Keratinocyte (primary cell): ENCODE measurements around the gene TPM4. TPM values are rescaled to one million over a fixed set of nuclear protein-coding genes. Genes with fewer than 3 reads are reported as not detected.

ENCODE experiments used
- DNase-seq: peaks from one replicate; pipeline ENCODE4 v3.0.0-alpha.2; 2011; ENCODE audit warnings: low read depth, missing footprints, low spot score
- FAIRE-seq: peaks from 2 replicates; lab custom pipeline; 2011; peaks lifted over from hg19 to GRCh38; lab: Jason Lieb, UNC
- H2AFZ ChIP-seq: 2 replicates; pipeline ENCODE4 v1.6.0; 2012; ENCODE audit warnings: low read length, control low read depth, inconsistent platforms; ENCODE audit not compliant: control insufficient read depth
- H3K27ac ChIP-seq: 2 replicates; pipeline ENCODE4 v1.5.1; 2011; ENCODE audit warnings: low read length; ENCODE audit not compliant: control insufficient read depth, insufficient read depth
- H3K27me3 ChIP-seq: 3 replicates; pipeline ENCODE4 v1.6.0; 2011; ENCODE audit warnings: low read length; ENCODE audit not compliant: control insufficient read depth, insufficient read depth; ENCODE audit errors: extremely low read depth
- H3K36me3 ChIP-seq, 2 experiments: 2 replicates in 1 of 2; 3 replicates in 1 of 2; pipeline ENCODE4 v1.5.1; 2011; ENCODE audit warnings: low read length in 2 of 2, mild to moderate bottlenecking in 1 of 2; ENCODE audit not compliant: control insufficient read depth in 2 of 2, insufficient read depth in 2 of 2; ENCODE audit errors: extremely low read depth in 1 of 2
- H3K4me1 ChIP-seq: 3 replicates; pipeline ENCODE4 v1.5.1; 2011; ENCODE audit warnings: low read length; ENCODE audit not compliant: control insufficient read depth, insufficient read depth; ENCODE audit errors: extremely low read depth
- H3K4me2 ChIP-seq: 3 replicates; pipeline ENCODE4 v1.6.0; 2011; ENCODE audit warnings: low read depth, low read length; ENCODE audit not compliant: control insufficient read depth, insufficient read depth; ENCODE audit errors: extremely low read depth
- H3K4me3 ChIP-seq, 3 experiments: fragments of 200-600 bp in 1 of 3; sonication (generic) in 1 of 3; 2 replicates in 2 of 3; 3 replicates in 1 of 3; pipeline ENCODE4 v1.5.1; 2011 to 2016; ENCODE audit warnings: low read length in 3 of 3, mild to moderate bottlenecking in 3 of 3, control low read depth in 2 of 3, inconsistent platforms in 1 of 3, low read depth in 1 of 3, mixed read lengths in 1 of 3, mixed run types in 1 of 3, moderate library complexity in 1 of 3; ENCODE audit not compliant: control insufficient read depth in 2 of 3, insufficient read depth in 2 of 3; ENCODE audit errors: extremely low read depth in 1 of 3
- H3K79me2 ChIP-seq: 2 replicates; pipeline ENCODE4 v1.6.0; 2012; ENCODE audit warnings: low read length; ENCODE audit not compliant: control insufficient read depth, insufficient read depth
- H3K9ac ChIP-seq: 3 replicates; pipeline ENCODE4 v1.6.0; 2011; ENCODE audit warnings: low read length; ENCODE audit not compliant: control insufficient read depth, insufficient read depth; ENCODE audit errors: extremely low read depth
- H3K9me1 ChIP-seq: 3 replicates; pipeline ENCODE4 v1.6.0; 2011; ENCODE audit warnings: low read length; ENCODE audit not compliant: control insufficient read depth, insufficient read depth; ENCODE audit errors: extremely low read depth
- H3K9me3 ChIP-seq: 2 replicates; pipeline ENCODE4 v1.5.1; 2012; ENCODE audit warnings: low read depth, low read length; ENCODE audit not compliant: control insufficient read depth
- H4K20me1 ChIP-seq: 3 replicates; pipeline ENCODE4 v1.6.0; 2011; ENCODE audit warnings: low read length; ENCODE audit not compliant: control insufficient read depth, insufficient read depth; ENCODE audit errors: extremely low read depth
- CTCF ChIP-seq, 3 experiments: IDR thresholded peaks in 1 of 3; conservative IDR thresholded peaks in 1 of 3; optimal IDR thresholded peaks in 1 of 3; 2 replicates in 2 of 3; 3 replicates in 1 of 3; pipeline versions ENCODE3 to v1.5.1; 2011; ENCODE audit warnings: low read length in 3 of 3, mild to moderate bottlenecking in 3 of 3, moderate library complexity in 2 of 3, control low read depth in 1 of 3, inconsistent platforms in 1 of 3; ENCODE audit not compliant: insufficient read depth in 2 of 3; ENCODE audit errors: extremely low read depth in 1 of 3
- EZH2 ChIP-seq: IDR thresholded peaks from one replicate; pipeline ENCODE4 v1.6.1; 2012; ENCODE audit warnings: inconsistent platforms, mild to moderate bottlenecking, low read length, moderate library complexity
- dilution Hi-C: fragments of 300-500 bp; cut with MboI; formaldehyde crosslinking; loops from one replicate; pipeline ENCODE4 v1.7.0; 2020; ENCODE audit warnings: low sequenced_read_pairs; ENCODE audit not compliant: extremely low pct_ligation_motif_present
- polyA plus RNA-seq, 5 experiments: library from polyadenylated mRNA; depleted of rRNA in 3 of 5; stranded (reverse) in 3 of 5; stranded (forward) in 1 of 5; unstranded in 1 of 5; fragments of >200 nt; gene quantifications; 1 replicate in 1 of 5; 2 replicates in 3 of 5; 3 replicates in 1 of 5; pipeline versions ENCODE4 v1.2.1 to v1.2.3, GENCODE V29; 2011 to 2012; ENCODE audit warnings: missing spikeins in 2 of 5, low read depth in 1 of 5, low replicate concordance in 1 of 5

TPM4 gene
- polyA plus RNA-seq, 1 donor (not counting 4 experiments of a cell fraction or from before 2014, with no cell fraction given): 646 TPM

GRCh38 chr19:16134510-16134909 lies 58.2 kb downstream of the TPM4 start:
- dilution Hi-C loops: no loop called here
- H3K36me3 ChIP-seq: peaks cover 22 to 38% of the 10 kb centered on the region in 2 experiments
- FAIRE-seq (no peak), DNase-seq (no peak)
- H3K4me1 ChIP-seq: no peaks in the 10 kb centered on the region
- H4K20me1 ChIP-seq: peaks cover 4% of the 10 kb centered on the region
- H3K9ac ChIP-seq: no peak overlapping the region
- no peak for TF ChIP-seq CTCF (optimal IDR thresholded peaks at IDR 0.05 in 1 of 3, IDR thresholded peaks at IDR 0.05 in 1 of 3, conservative IDR thresholded peaks at IDR 0.05 in 1 of 3; ENCODE audit: extremely low read depth in 1 of 3, insufficient read depth in 2 of 3, low read length in 3 of 3)
- no peak for TF ChIP-seq EZH2
- H2AFZ ChIP-seq: no peak overlapping the region
- no peaks in the 10 kb centered on the region for H3K27me3 ChIP-seq
- no peak overlapping the region for H3K4me2 ChIP-seq
- H3K9me3 ChIP-seq: no peaks in the 10 kb centered on the region
- H3K79me2 ChIP-seq: no peaks in the 10 kb centered on the region
- H3K27ac ChIP-seq: no peak overlapping the region
- no peaks in the 10 kb centered on the region for H3K9me1 ChIP-seq
- H3K4me3 ChIP-seq: no peak overlapping the region

GRCh38 chr19:16135430-16136127 lies 59.3 kb downstream of the TPM4 start:
- FAIRE-seq: no peak
- Histone ChIP-seq H3K9me3 (no peaks in the 10 kb centered on the region), H3K4me1 (no peaks in the 10 kb centered on the region), H3K9ac (no peak overlapping the region), H4K20me1 (peaks cover 4% of the 10 kb centered on the region), H3K36me3 (peaks cover 16 to 33% of the 10 kb centered on the region in 2 experiments), H3K4me3 (no peak overlapping the region), H3K9me1 (no peaks in the 10 kb centered on the region), H3K4me2 (no peak overlapping the region), H3K27ac (no peak overlapping the region), H2AFZ (no peak overlapping the region), H3K27me3 (no peaks in the 10 kb centered on the region), H3K79me2 (no peaks in the 10 kb centered on the region)
- dilution Hi-C loops: no loop called here
- TF ChIP-seq CTCF (optimal IDR thresholded peaks at IDR 0.05 in 1 of 3, IDR thresholded peaks at IDR 0.05 in 1 of 3, conservative IDR thresholded peaks at IDR 0.05 in 1 of 3; ENCODE audit: extremely low read depth in 1 of 3, insufficient read depth in 2 of 3, low read length in 3 of 3): no peak
- no peak for TF ChIP-seq EZH2
- DNase-seq: no peak
